ENCODE results near the gene PLXDC2.
"Not testable (repeated sequence)": the region's sequence is repeated elsewhere in the genome, so short reads cannot be mapped to it uniquely, and the experiment has no call there.

The PLXDC2 gene

GRCh38 chr10:20195076-20195475 lies 378.8 kb downstream of the PLXDC2 start:
- no peak overlapping the region for H3K27ac ChIP-seq
- TF ChIP-seq CTCF (conservative IDR thresholded peaks at IDR 0.05) = no peak

- no peak overlapping the region for H3K27ac ChIP-seq
- TF ChIP-seq CTCF (conservative IDR thresholded peaks at IDR 0.05) = no peak
Measured at GRCh38 chr10:20200758-20201157, 384.5 kb downstream of the PLXDC2 start.

- no peak overlapping the region for H3K27ac ChIP-seq
- no peak for TF ChIP-seq CTCF (conservative IDR thresholded peaks at IDR 0.05)
Measured at GRCh38 chr10:20202337-20202736, 386.1 kb downstream of the PLXDC2 start.

GRCh38 chr10:20207653-20208052 lies 391.4 kb downstream of the PLXDC2 start:
- no peak for TF ChIP-seq CTCF (conservative IDR thresholded peaks at IDR 0.05)
- no peak overlapping the region for H3K27ac ChIP-seq

GRCh38 chr10:20209098-20209497 lies 392.9 kb downstream of the PLXDC2 start:
- H3K27ac ChIP-seq = not testable (repeated sequence)

- TF ChIP-seq CTCF (conservative IDR thresholded peaks at IDR 0.05) = no peak
- H3K27ac ChIP-seq = no peak overlapping the region
Measured at GRCh38 chr10:20215547-20216152, 399.4 kb downstream of the PLXDC2 start.

GRCh38 chr10:20221356-20221755 lies 405.1 kb downstream of the PLXDC2 start:
- TF ChIP-seq CTCF (conservative IDR thresholded peaks at IDR 0.05) = no peak

GRCh38 chr10:20228729-20229128 lies 412.5 kb downstream of the PLXDC2 start:
- TF ChIP-seq CTCF (conservative IDR thresholded peaks at IDR 0.05) = no peak
- no peak overlapping the region for H3K27ac ChIP-seq

More at GRCh38 chr10:20221356-20221755, 405.1 kb downstream of the PLXDC2 start:
- no peak overlapping the region for H3K27ac ChIP-seq
